22Rv1 (cell line): ENCODE measurements around the gene GSG1L.

Experiments used
- H3K27ac ChIP-seq: fragments of 450-650 bp; 2 replicates; pipeline ENCODE4 v1.5.1; 2017
- ZFX ChIP-seq: fragments of 450-650 bp; IDR thresholded peaks from 2 replicates; pipeline ENCODE4 v1.6.1; 2017; ENCODE audit warnings: antibody characterized with exemption, borderline replicate concordance
- TF ChIP-seq, protein P1 (sequence below): fragments of 450-650 bp; IDR thresholded peaks from 2 replicates; pipeline ENCODE4 v1.5.1; 2017; ENCODE audit warnings: mild to moderate bottlenecking

The GSG1L gene

DNA sequence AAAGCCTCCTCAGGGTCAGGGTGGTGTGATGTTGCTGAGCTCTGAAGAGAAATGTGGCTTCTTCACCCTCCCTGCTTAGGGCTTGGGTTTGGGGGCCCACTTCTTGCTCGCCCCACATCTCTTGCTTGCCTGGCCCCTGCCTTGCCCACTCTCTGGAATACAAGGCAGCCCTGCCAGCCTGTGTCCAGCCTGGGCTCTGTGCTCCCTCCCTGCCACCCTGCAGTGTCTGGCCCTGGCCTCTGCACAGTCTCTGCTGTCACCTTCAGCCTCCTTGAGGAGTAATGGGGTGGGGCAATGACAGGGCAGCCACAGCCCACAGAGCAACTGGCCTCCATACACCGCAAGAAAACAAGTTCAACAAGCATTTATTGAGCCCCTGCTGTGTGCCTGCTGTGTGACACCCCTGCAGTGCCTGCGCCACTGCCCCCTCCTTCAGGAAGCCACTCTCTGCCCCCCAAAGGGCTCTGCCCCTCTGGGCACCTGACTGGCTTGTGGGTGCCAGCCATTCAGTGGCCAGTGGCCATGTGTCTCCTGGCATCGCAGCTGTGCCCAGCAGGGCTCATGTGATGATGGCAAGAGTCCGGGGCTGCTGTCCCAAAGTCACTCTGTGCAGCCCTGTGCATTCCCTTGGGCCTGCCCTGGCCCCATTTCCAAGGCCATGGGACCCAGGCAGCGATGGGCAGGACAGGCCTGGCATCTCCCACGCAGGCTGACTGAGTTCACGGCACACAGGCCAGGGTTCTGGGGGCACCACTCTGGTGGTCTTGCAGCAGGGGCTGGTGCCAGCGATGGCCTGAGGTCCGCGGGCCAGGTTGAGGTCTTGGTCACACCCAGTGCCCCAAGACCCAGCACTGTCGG is 272.7 kb downstream of the GSG1L start:
- H3K27ac ChIP-seq: no peak overlapping the region
- TF ChIP-seq ZFX: no peak
- TF ChIP-seq, protein P1, sequence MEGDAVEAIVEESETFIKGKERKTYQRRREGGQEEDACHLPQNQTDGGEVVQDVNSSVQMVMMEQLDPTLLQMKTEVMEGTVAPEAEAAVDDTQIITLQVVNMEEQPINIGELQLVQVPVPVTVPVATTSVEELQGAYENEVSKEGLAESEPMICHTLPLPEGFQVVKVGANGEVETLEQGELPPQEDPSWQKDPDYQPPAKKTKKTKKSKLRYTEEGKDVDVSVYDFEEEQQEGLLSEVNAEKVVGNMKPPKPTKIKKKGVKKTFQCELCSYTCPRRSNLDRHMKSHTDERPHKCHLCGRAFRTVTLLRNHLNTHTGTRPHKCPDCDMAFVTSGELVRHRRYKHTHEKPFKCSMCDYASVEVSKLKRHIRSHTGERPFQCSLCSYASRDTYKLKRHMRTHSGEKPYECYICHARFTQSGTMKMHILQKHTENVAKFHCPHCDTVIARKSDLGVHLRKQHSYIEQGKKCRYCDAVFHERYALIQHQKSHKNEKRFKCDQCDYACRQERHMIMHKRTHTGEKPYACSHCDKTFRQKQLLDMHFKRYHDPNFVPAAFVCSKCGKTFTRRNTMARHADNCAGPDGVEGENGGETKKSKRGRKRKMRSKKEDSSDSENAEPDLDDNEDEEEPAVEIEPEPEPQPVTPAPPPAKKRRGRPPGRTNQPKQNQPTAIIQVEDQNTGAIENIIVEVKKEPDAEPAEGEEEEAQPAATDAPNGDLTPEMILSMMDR: no peak

- no peak for TF ChIP-seq ZFX
- TF ChIP-seq, protein P1: no peak
- no peak overlapping the region for H3K27ac ChIP-seq
These were observed 273.8 kb downstream of the GSG1L start for GRCh38 chr16:27789595-27790241.

DNA sequence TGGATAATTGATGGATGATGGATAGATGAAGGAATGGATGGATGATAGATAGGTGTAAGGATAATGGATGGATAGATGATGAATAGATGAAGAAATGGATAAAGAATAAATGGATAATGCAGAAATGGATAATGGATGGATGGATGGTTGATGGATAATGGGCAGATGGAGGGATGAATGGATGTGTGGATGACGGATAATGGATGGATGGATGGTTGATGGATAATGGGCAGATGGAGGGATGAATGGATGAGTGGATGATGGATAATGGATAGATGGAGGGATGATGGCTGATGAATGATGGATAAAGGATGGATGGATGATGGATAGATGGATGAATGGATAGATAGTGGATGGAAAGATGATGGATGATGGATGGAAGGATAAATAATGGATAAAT is 274.4 kb downstream of the GSG1L start:
- TF ChIP-seq ZFX: no peak
- TF ChIP-seq, protein P1: no peak
- H3K27ac ChIP-seq: no peak overlapping the region

GRCh38 chr16:27787665-27788064 is 275.8 kb downstream of the GSG1L start:
- no peak overlapping the region for H3K27ac ChIP-seq
- TF ChIP-seq ZFX: no peak
- TF ChIP-seq, protein P1: no peak

GRCh38 chr16:27786923-27787625 is 276.4 kb downstream of the GSG1L start:
- no peak overlapping the region for H3K27ac ChIP-seq
- TF ChIP-seq ZFX: no peak
- TF ChIP-seq, protein P1: no peak

DNA sequence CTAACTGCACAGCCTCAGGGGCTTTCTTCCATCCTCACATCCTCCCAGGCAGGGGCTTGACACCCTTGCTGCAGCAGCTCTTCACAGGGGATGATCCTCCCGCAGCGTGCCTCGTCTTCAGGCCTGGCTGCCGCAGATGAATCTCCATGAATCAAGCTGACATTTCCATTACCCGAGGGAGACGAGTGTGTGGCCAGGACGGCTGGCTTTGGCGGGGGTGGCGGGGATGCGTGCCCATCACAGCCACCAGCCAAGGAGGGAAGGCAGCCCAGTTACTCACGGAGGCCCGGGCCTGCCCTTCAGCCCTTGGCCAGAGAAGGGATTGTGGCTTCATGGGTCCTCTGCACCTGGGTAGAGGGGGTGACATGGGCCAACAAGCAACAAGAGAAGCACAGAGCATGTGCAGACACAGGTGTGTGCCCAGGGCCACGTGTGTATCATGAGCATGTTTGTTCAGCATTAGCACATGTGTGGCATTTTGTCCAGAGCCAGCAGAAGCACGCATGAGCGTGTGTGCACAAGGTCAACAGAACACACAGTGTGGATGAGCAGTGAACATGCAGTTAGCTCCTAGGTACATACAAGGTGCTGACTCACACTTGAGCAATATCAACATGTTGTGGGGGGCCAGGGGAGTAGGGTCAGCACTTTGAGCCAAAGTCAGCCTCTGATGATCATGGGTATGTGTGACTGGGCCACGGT is 277.1 kb downstream of the GSG1L start:
- TF ChIP-seq, protein P1: no peak
- no peak for TF ChIP-seq ZFX
- no peak overlapping the region for H3K27ac ChIP-seq
